Lower leg skin (tissue), 3 donors: Measurements from ENCODE around the gene JPH3.

Experiments
- POLR2A ChIP-seq, 2 donors: fragments of 450-650 bp; IDR thresholded peaks; one replicate each; pipeline ENCODE4 v1.6.1; 2016 to 2017; ENCODE audit warnings: antibody characterized with exemption in 2 of 2, mild to moderate bottlenecking in 1 of 2, moderate library complexity in 1 of 2
- TF ChIP-seq, protein P1 (sequence below), 3 donors: fragments of 450-650 bp; IDR thresholded peaks; one replicate each; pipeline ENCODE4 v1.5.1; 2016; ENCODE audit warnings: antibody characterized with exemption in 3 of 3, mild to moderate bottlenecking in 3 of 3, moderate library complexity in 2 of 3

DNA sequence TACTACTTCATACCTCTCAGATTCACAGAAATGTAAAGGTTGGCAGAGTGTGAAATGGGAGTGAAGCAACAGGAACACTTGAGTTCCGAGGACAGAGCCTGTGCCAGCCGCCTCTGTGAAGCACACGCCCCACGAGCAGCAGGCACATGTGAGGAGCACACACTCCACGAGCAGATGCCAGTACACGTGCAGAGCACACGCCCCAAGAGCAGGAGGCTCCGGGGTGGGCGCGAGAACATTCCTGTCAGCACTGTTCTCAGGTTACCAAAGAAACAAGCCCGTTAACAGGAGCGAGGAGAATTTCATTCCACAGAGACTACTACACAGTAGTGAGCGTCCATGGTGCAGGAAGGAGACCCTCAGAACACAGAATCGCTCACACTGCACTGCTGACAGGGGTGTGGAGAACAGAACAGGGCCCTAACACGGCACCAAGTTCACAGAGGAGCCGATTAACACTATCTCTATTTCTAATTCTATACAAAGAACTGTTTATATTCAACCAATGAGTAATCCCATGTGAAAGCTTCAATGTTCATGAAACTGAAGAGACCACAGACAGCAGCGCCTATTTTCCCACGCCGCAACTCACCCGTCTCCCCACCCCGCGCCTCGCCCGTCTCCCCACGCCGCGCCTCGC is 123.4 kb downstream of the JPH3 start:
- TF ChIP-seq, protein P1, sequence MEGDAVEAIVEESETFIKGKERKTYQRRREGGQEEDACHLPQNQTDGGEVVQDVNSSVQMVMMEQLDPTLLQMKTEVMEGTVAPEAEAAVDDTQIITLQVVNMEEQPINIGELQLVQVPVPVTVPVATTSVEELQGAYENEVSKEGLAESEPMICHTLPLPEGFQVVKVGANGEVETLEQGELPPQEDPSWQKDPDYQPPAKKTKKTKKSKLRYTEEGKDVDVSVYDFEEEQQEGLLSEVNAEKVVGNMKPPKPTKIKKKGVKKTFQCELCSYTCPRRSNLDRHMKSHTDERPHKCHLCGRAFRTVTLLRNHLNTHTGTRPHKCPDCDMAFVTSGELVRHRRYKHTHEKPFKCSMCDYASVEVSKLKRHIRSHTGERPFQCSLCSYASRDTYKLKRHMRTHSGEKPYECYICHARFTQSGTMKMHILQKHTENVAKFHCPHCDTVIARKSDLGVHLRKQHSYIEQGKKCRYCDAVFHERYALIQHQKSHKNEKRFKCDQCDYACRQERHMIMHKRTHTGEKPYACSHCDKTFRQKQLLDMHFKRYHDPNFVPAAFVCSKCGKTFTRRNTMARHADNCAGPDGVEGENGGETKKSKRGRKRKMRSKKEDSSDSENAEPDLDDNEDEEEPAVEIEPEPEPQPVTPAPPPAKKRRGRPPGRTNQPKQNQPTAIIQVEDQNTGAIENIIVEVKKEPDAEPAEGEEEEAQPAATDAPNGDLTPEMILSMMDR (IDR thresholded peaks at IDR 0.05): no peak
- TF ChIP-seq POLR2A (IDR thresholded peaks at IDR 0.05): no peak
